Duodenal mucosa (tissue), 2 donors: ENCODE data around the gene FOXN3.
"Not testable (repeated sequence)": the region's sequence is repeated elsewhere in the genome, so short reads cannot be mapped to it uniquely, and the experiment has no call there.

Experiments used
- H3K27ac ChIP-seq: one replicate; pipeline ENCODE4 v1.7.0; 2013; ENCODE audit warnings: low read depth, low read length
- H3K27me3 ChIP-seq, 2 donors: one replicate each; pipeline ENCODE4 v1.7.0; 2013; ENCODE audit warnings: low read length in 2 of 2, control low read depth in 1 of 2; ENCODE audit not compliant: insufficient read depth in 2 of 2, control insufficient read depth in 1 of 2
- H3K36me3 ChIP-seq, 2 donors: one replicate each; pipeline ENCODE4 v1.7.0; 2013; ENCODE audit warnings: low read length in 2 of 2, control low read depth in 1 of 2; ENCODE audit not compliant: insufficient read depth in 2 of 2, control insufficient read depth in 1 of 2
- H3K4me1 ChIP-seq, 2 donors: one replicate each; pipeline ENCODE4 v1.7.0; 2013; ENCODE audit warnings: low read length in 2 of 2, control low read depth in 1 of 2; ENCODE audit not compliant: insufficient read depth in 2 of 2, control insufficient read depth in 1 of 2
- H3K4me3 ChIP-seq, 2 donors: one replicate each; pipeline ENCODE4 v1.7.0; 2013; ENCODE audit warnings: low read length in 2 of 2, low read depth in 1 of 2
- H3K9ac ChIP-seq, 2 donors: one replicate each; pipeline ENCODE4 v1.7.0; 2013; ENCODE audit warnings: low read length in 2 of 2, low read depth in 1 of 2
- H3K9me3 ChIP-seq, 2 donors: one replicate each; pipeline ENCODE4 v1.7.0; 2013; ENCODE audit warnings: low read length in 2 of 2, control low read depth in 1 of 2; ENCODE audit not compliant: control insufficient read depth in 1 of 2

The FOXN3 gene

GRCh38 chr14:89164168-89165073 lies 252.6 kb downstream of the FOXN3 start:
- H3K9me3 ChIP-seq: peaks cover 0 to 4% of the 10 kb centered on the region in 2 donors
- H3K4me3 ChIP-seq: peak overlapping the region; percentile 37 to 56
- peaks cover 21 to 24% of the 10 kb centered on the region in 2 donors for H3K4me1 ChIP-seq
- H3K27ac ChIP-seq: peak overlapping the region; percentile 33
- H3K36me3 ChIP-seq: peaks cover 0 to 31% of the 10 kb centered on the region in 2 donors
- no peaks in the 10 kb centered on the region for H3K27me3 ChIP-seq
- H3K9ac ChIP-seq: no peak overlapping the region

GRCh38 chr14:89163031-89163636 lies 253.9 kb downstream of the FOXN3 start:
- Histone ChIP-seq H3K27me3 (no peaks in the 10 kb centered on the region), H3K36me3 (peaks cover 0 to 31% of the 10 kb centered on the region in 2 donors), H3K4me1 (peaks cover 21 to 24% of the 10 kb centered on the region in 2 donors), H3K9ac (no peak overlapping the region), H3K4me3 (no peak overlapping the region), H3K27ac (no peak overlapping the region), H3K9me3 (no peaks in the 10 kb centered on the region)

GRCh38 chr14:89162586-89162985 lies 254.4 kb downstream of the FOXN3 start:
- Histone ChIP-seq H3K9ac (no peak overlapping the region), H3K36me3 (peaks cover 0 to 31% of the 10 kb centered on the region in 2 donors)

GRCh38 chr14:89160437-89160836 lies 256.6 kb downstream of the FOXN3 start:
- Histone ChIP-seq H3K4me1 (peaks cover 11% of the 10 kb centered on the region in 2 donors), H3K36me3 (peaks cover 0 to 38% of the 10 kb centered on the region in 2 donors), H3K27ac (no peak overlapping the region), H3K27me3 (no peaks in the 10 kb centered on the region), H3K4me3 (no peak overlapping the region), H3K9ac (no peak overlapping the region), H3K9me3 (no peaks in the 10 kb centered on the region)

More at GRCh38 chr14:89162586-89162985, 254.4 kb downstream of the FOXN3 start:
- Histone ChIP-seq H3K4me3 (no peak overlapping the region), H3K9me3 (no peaks in the 10 kb centered on the region), H3K27me3 (no peaks in the 10 kb centered on the region), H3K27ac (no peak overlapping the region), H3K4me1 (peaks cover 21 to 24% of the 10 kb centered on the region in 2 donors)

- H3K9me3 ChIP-seq: no peaks in the 10 kb centered on the region
- no peak overlapping the region for H3K4me3 ChIP-seq
- H3K9ac ChIP-seq: no peak overlapping the region
- H3K4me1 ChIP-seq: no peaks in the 10 kb centered on the region
- peaks cover 4 to 39% of the 10 kb centered on the region in 2 donors for H3K36me3 ChIP-seq
- H3K27ac ChIP-seq: no peak overlapping the region
- no peaks in the 10 kb centered on the region for H3K27me3 ChIP-seq
Observed at GRCh38 chr14:89158701-89159100, 258.3 kb downstream of the FOXN3 start.

- not testable (repeated sequence) for H3K4me1 ChIP-seq, H3K27ac ChIP-seq, H3K9me3 ChIP-seq, H3K9ac ChIP-seq, H3K4me3 ChIP-seq, H3K27me3 ChIP-seq
- H3K36me3 ChIP-seq: peaks cover 4 to 39% of the 10 kb centered on the region in 2 donors
Observed at GRCh38 chr14:89158104-89158503, 258.9 kb downstream of the FOXN3 start.

GRCh38 chr14:89155491-89155890 lies 261.5 kb downstream of the FOXN3 start:
- Histone ChIP-seq H3K9ac (no peak overlapping the region), H3K27ac (no peak overlapping the region), H3K9me3 (no peaks in the 10 kb centered on the region), H3K36me3 (peaks cover 4 to 20% of the 10 kb centered on the region in 2 donors), H3K4me3 (no peak overlapping the region), H3K27me3 (no peaks in the 10 kb centered on the region), H3K4me1 (no peaks in the 10 kb centered on the region)

GRCh38 chr14:89151693-89152092 lies 265.3 kb downstream of the FOXN3 start:
- not testable (repeated sequence) for H3K4me3 ChIP-seq, H3K27ac ChIP-seq, H3K4me1 ChIP-seq, H3K9ac ChIP-seq, H3K27me3 ChIP-seq, H3K9me3 ChIP-seq
- peaks cover 4 to 11% of the 10 kb centered on the region in 2 donors for H3K36me3 ChIP-seq

GRCh38 chr14:89146274-89146673 lies 270.8 kb downstream of the FOXN3 start:
- no peak overlapping the region for H3K27ac ChIP-seq
- peaks cover 0 to 9% of the 10 kb centered on the region in 2 donors for H3K4me1 ChIP-seq
- H3K9ac ChIP-seq: no peak overlapping the region
- H3K27me3 ChIP-seq: no peaks in the 10 kb centered on the region
- no peaks in the 10 kb centered on the region for H3K36me3 ChIP-seq
- no peaks in the 10 kb centered on the region for H3K9me3 ChIP-seq
- H3K4me3 ChIP-seq: no peak overlapping the region

GRCh38 chr14:89144642-89145041 lies 272.4 kb downstream of the FOXN3 start:
- Histone ChIP-seq H3K4me3 (no peak overlapping the region), H3K27ac (no peak overlapping the region), H3K9ac (no peak overlapping the region), H3K27me3 (no peaks in the 10 kb centered on the region), H3K9me3 (no peaks in the 10 kb centered on the region), H3K4me1 (peaks cover 0 to 9% of the 10 kb centered on the region in 2 donors), H3K36me3 (no peaks in the 10 kb centered on the region)
